HFFc6 (cell line): ENCODE measurements around the gene MRPL37. TPM values are rescaled to one million over a fixed set of nuclear protein-coding genes. Genes with fewer than 3 reads are reported as not detected.

ENCODE experiments used
- DNase-seq: peaks from one replicate; pipeline ENCODE4 v3.0.0-alpha.2; 2018
- H3K27ac Mint-ChIP-seq: 2 replicates; pipeline ENCODE4 v1.8.0; 2020; ENCODE audit warnings: mild to moderate bottlenecking, mixed read lengths
- H3K27me3 Mint-ChIP-seq: 2 replicates; pipeline ENCODE4 v1.8.0; 2021; ENCODE audit warnings: mild to moderate bottlenecking, moderate library complexity, mixed read lengths; ENCODE audit not compliant: insufficient read depth
- H3K36me3 Mint-ChIP-seq: 2 replicates; pipeline ENCODE4 v1.8.0; 2021; ENCODE audit warnings: low read depth, mixed read lengths
- H3K4me1 Mint-ChIP-seq: 2 replicates; pipeline ENCODE4 v1.8.0; 2020; ENCODE audit warnings: low read depth, mixed read lengths
- H3K4me3 Mint-ChIP-seq: 2 replicates; pipeline ENCODE4 v1.8.0; 2020; ENCODE audit warnings: mild to moderate bottlenecking, moderate library complexity, mixed read lengths
- H3K9me3 Mint-ChIP-seq: 2 replicates; pipeline ENCODE4 v1.8.0; 2020; ENCODE audit warnings: mild to moderate bottlenecking, mixed read lengths
- total RNA-seq, 6 experiments: library from RNA; stranded (reverse); fragmentation: NEBNext Ultra II Directional; extraction: Animal tissue kit (Norgen Biotek cat#: 25700); gene quantifications; 2 replicates in 1 of 6; 3 replicates in 5 of 6; pipeline ENCODE4 v1.2.3, GENCODE V29; 2021
- TF ChIP-seq, protein P1 (sequence below): fragments of 200-600 bp; sonication (generic); IDR thresholded peaks from 2 replicates; pipeline ENCODE4 v1.5.0; 2021; ENCODE audit warnings: antibody characterized with exemption, mild to moderate bottlenecking

The MRPL37 gene
- total RNA-seq, 6 experiments from 2014 or later = 119 to 135 (median 126) TPM

DNA sequence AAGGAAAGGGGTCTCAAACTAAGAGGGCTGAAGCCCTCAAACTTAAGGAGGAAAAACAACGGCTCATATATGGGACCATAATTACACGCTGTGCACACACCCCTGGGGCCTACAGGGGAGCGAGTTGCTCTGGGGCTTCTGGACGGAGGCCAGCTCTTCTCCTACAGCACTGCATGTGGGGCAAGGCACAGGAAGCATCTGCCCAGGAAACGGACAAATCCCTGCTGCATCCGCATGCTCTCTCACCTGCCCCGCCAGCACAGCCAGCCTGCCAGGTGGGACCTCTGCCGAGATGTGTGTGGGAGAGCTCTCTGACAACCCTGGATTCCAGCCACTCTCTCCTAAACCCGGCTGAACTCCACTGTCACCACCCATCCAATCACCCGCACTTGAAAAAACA, 54.1 kb downstream of the MRPL37 start:
- peak; percentile 8 for DNase-seq
- Mint-ChIP-seq H3K27me3 (peaks cover 4% of the 10 kb centered on the region), H3K9me3 (no peaks in the 10 kb centered on the region), H3K4me1 (peaks cover 42% of the 10 kb centered on the region), H3K4me3 (peak overlapping the region; percentile 5; the same call in 1 of the 2 replicates), H3K36me3 (peaks cover 6% of the 10 kb centered on the region; the same call in 1 of the 2 replicates), H3K27ac (peak overlapping the region; percentile 84)
- TF ChIP-seq, protein P1, sequence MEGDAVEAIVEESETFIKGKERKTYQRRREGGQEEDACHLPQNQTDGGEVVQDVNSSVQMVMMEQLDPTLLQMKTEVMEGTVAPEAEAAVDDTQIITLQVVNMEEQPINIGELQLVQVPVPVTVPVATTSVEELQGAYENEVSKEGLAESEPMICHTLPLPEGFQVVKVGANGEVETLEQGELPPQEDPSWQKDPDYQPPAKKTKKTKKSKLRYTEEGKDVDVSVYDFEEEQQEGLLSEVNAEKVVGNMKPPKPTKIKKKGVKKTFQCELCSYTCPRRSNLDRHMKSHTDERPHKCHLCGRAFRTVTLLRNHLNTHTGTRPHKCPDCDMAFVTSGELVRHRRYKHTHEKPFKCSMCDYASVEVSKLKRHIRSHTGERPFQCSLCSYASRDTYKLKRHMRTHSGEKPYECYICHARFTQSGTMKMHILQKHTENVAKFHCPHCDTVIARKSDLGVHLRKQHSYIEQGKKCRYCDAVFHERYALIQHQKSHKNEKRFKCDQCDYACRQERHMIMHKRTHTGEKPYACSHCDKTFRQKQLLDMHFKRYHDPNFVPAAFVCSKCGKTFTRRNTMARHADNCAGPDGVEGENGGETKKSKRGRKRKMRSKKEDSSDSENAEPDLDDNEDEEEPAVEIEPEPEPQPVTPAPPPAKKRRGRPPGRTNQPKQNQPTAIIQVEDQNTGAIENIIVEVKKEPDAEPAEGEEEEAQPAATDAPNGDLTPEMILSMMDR = no peak

DNA sequence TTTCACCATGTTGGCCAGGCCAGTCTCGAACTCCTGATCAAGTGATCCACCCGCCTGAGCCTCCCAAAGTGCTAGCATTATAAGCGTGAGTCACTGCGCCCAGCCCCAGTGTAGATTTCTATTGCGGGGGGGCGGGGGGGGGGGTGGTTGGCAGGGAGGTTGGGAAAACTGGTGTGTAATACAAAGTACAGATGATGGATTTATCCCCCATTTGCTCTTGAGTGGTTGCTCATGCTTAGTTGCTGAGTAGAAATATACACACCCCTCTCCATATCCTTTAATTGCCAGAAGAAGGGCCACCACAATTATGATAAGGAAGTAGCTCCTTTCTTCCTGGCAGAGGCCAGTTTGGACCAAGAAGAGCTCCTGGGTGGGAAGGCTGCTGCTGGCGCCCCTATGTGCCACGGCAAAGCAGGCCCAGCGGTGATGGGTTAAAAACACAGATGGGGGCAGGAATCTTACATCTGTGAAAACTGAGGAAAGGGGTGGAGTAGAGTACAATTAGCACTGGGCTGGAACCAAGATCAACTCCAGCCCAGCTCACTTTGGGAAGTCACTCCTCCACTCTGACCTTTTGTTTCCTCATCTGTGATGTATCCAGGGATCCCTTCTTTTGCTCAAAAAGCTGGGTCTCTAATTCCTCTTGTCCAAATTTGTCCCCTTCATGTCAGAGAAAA, 55.2 kb downstream of the MRPL37 start:
- Mint-ChIP-seq H3K9me3 (no peaks in the 10 kb centered on the region), H3K27me3 (peaks cover 4% of the 10 kb centered on the region), H3K4me1 (peaks cover 34% of the 10 kb centered on the region), H3K4me3 (no peak overlapping the region), H3K36me3 (peaks cover under 1% of the 10 kb centered on the region; the same call in 1 of the 2 replicates), H3K27ac (peak overlapping the region; percentile 54; the same call in 1 of the 2 replicates)
- peak; percentile 9 for DNase-seq
- TF ChIP-seq, protein P1 = no peak

DNA sequence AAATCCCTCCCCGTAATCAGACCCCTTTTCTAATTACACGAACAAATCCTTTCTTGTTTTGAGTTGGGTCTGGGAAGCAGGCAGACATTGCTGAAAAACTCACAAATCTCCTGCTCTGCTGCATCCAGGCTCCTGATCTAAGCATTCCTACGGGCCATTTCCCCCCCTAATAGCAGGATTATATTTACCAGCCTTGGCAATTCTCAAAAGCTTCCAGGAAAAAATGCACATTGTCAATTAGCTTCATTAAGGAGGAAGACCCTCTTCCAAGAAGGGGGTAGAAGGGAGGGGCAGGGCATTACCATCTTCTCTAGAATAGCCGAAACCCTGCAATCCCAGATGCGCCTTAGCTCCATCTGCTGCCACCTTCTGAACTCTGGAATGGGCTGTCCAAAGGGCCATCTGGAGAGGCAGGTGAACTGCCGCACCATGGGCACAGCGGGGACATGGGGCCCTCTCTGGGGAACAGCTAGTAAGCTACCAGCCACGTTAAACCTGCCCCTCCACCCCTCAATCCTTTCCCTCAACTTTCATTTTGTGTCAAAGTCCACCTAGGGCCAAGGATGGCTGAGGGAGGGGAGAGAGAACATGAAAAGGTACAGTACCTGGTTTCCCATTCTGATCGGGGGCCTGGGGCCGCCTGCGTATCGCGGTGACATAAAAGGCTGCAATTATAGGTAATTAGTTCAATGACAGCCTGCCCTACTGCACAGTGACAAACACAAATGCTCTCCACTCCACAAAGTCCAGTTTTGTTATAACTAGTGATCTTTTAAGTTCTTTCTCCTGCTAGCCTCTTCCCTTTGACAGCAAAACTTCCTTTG, 56.8 kb downstream of the MRPL37 start:
- no peak overlapping the region for H3K27ac Mint-ChIP-seq
- TF ChIP-seq, protein P1 = no peak
- no peak overlapping the region for H3K4me3 Mint-ChIP-seq
- H3K4me1 Mint-ChIP-seq = peaks cover 32% of the 10 kb centered on the region
- no peaks in the 10 kb centered on the region for H3K9me3 Mint-ChIP-seq
- no peaks in the 10 kb centered on the region for H3K36me3 Mint-ChIP-seq
- peaks cover 4% of the 10 kb centered on the region for H3K27me3 Mint-ChIP-seq
- no peak for DNase-seq

DNA sequence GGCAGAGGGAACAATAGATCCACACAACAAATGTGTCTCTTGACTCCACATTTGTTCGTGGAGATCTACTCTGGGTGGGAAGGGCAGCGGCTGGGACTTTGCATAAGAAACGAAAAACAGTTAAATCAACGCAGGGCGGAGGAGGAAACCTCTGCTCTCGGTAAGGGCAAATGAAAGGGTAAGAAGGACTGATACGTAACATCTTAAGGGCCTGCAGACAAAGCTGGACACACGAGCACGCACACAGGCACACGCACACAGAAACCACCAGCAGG, 57.3 kb downstream of the MRPL37 start:
- Mint-ChIP-seq H3K4me3 (no peak overlapping the region), H3K36me3 (no peaks in the 10 kb centered on the region), H3K4me1 (peaks cover 32% of the 10 kb centered on the region), H3K27ac (no peak overlapping the region), H3K9me3 (no peaks in the 10 kb centered on the region), H3K27me3 (peaks cover 4% of the 10 kb centered on the region)
- DNase-seq = no peak
- TF ChIP-seq, protein P1 = no peak

DNA sequence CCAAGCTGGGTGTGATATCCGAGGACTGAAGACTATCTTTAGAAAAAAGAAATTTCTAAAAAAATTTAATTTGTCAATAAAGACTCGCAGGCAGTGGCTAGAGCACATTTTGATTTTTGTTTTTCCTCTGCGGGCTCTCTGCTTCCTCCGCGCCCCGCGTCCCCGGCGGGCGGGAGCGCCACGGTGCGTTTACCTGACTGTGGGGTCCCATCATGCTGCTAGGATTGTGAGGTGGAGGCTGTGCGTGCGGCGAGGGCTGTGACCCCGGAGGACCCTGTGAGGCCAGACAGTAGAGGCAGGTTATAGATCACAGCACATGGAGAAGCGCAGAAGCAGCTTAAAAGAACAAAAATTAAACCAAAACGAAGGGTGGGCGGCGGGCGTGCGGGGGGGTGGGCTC, 57.9 kb downstream of the MRPL37 start:
- no peak overlapping the region for H3K4me3 Mint-ChIP-seq
- H3K4me1 Mint-ChIP-seq = peaks cover 28% of the 10 kb centered on the region
- TF ChIP-seq, protein P1 = no peak
- H3K9me3 Mint-ChIP-seq = no peaks in the 10 kb centered on the region
- DNase-seq = no peak
- no peak overlapping the region for H3K27ac Mint-ChIP-seq
- no peaks in the 10 kb centered on the region for H3K36me3 Mint-ChIP-seq
- H3K27me3 Mint-ChIP-seq = peaks cover 3% of the 10 kb centered on the region
